SK-N-SH treated with all-trans-retinoic acid at 6 μM for 48 hours (cell line): ENCODE data around the gene BUB1.
"Not testable (repeated sequence)": the region's sequence is repeated elsewhere in the genome, so short reads cannot be mapped to it uniquely, and the experiment has no call there.

ENCODE experiments used
- CREB5 ChIP-seq: fragments of 250-450 bp; sonication (Bioruptor Pico); IDR thresholded peaks from 2 replicates; pipeline ENCODE4 v1.5.1; 2020; ENCODE audit warnings: low read depth, mild to moderate bottlenecking, moderate library complexity
- ISL1 ChIP-seq: fragments of 250-450 bp; sonication (Bioruptor Pico); IDR thresholded peaks from 2 replicates; pipeline ENCODE4 v2.1.2; 2022; ENCODE audit warnings: mild to moderate bottlenecking, moderate library complexity
- RARB ChIP-seq: fragments of 250-450 bp; sonication (Bioruptor Pico); IDR thresholded peaks from 2 replicates; pipeline ENCODE4 v1.8.0; 2021; ENCODE audit warnings: mild to moderate bottlenecking, moderate library complexity
- TCF4 ChIP-seq: fragments of 250-450 bp; sonication (Bioruptor Pico); IDR thresholded peaks from 2 replicates; pipeline ENCODE4 v1.8.0; 2021; ENCODE audit warnings: mild to moderate bottlenecking, moderate library complexity, borderline replicate concordance
- TOX ChIP-seq: fragments of 250-450 bp; sonication (Bioruptor Pico); IDR thresholded peaks from 2 replicates; pipeline ENCODE4 v1.8.0; 2021; ENCODE audit warnings: mild to moderate bottlenecking, moderate library complexity, borderline replicate concordance
- TSHZ2 ChIP-seq: fragments of 250-450 bp; sonication (Bioruptor Pico); IDR thresholded peaks from 2 replicates; pipeline ENCODE4 v1.5.0; 2020; ENCODE audit warnings: mild to moderate bottlenecking, moderate library complexity
- ZFP3 ChIP-seq: fragments of 250-450 bp; sonication (Bioruptor Pico); IDR thresholded peaks from 2 replicates; pipeline ENCODE4 v1.5.0; 2020; ENCODE audit warnings: mild to moderate bottlenecking, moderate library complexity
- ZNF70 ChIP-seq: fragments of 450-650 bp; formaldehyde crosslinking; IDR thresholded peaks from 2 replicates; pipeline ENCODE4 v1.5.0; 2020; ENCODE audit warnings: mild to moderate bottlenecking, moderate library complexity
- ZNF8 ChIP-seq: fragments of 450-650 bp; formaldehyde crosslinking; IDR thresholded peaks from 2 replicates; pipeline ENCODE4 v1.5.0; 2020; ENCODE audit warnings: mild to moderate bottlenecking, moderate library complexity
- TF ChIP-seq, protein P1 (sequence below): fragments of 250-450 bp; sonication (Bioruptor Pico); IDR thresholded peaks from 2 replicates; pipeline ENCODE4 v1.8.0; 2020; ENCODE audit warnings: mild to moderate bottlenecking, moderate library complexity, borderline replicate concordance

GRCh38 chr2:110591973-110592372, 85.9 kb downstream of the BUB1 start:
- TF ChIP-seq RARB; ZNF8; TOX (CRISPR knock-in tag); ZNF70; TCF4; ISL1 (CRISPR knock-in tag); CREB5 (CRISPR knock-in tag); TSHZ2 (CRISPR knock-in tag); ZFP3 (CRISPR knock-in tag): not testable (repeated sequence)
- TF ChIP-seq, protein P1, sequence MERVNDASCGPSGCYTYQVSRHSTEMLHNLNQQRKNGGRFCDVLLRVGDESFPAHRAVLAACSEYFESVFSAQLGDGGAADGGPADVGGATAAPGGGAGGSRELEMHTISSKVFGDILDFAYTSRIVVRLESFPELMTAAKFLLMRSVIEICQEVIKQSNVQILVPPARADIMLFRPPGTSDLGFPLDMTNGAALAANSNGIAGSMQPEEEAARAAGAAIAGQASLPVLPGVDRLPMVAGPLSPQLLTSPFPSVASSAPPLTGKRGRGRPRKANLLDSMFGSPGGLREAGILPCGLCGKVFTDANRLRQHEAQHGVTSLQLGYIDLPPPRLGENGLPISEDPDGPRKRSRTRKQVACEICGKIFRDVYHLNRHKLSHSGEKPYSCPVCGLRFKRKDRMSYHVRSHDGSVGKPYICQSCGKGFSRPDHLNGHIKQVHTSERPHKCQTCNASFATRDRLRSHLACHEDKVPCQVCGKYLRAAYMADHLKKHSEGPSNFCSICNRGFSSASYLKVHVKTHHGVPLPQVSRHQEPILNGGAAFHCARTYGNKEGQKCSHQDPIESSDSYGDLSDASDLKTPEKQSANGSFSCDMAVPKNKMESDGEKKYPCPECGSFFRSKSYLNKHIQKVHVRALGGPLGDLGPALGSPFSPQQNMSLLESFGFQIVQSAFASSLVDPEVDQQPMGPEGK: not testable (repeated sequence)
